Lung microvascular endothelial cell (primary cell): Measurements from ENCODE around the gene ZKSCAN7. TPM values are rescaled to one million over a fixed set of nuclear protein-coding genes. Genes with fewer than 3 reads are reported as not detected.
"Not testable (repeated sequence)": the region's sequence is repeated elsewhere in the genome, so short reads cannot be mapped to it uniquely, and the experiment has no call there.

Source experiments
- DNase-seq, 2 donors: peaks; one replicate each; pipeline versions ENCODE4 v3.0.0 to v3.0.0-alpha.2; 2010; ENCODE audit warnings: low read depth in 2 of 2
- total RNA-seq: library from RNA; depleted of rRNA; stranded (reverse); fragments of >200 nt; gene quantifications from 2 replicates; pipeline ENCODE4 v1.2.1, GENCODE V29; 2014

ZKSCAN7 gene
- 0.87 and 1.2 TPM in 2 replicates for total RNA-seq

- DNase-seq, result peak; percentile 37 to 45
Observed at GRCh38 chr3:44554626-44555592, at the start of gene ZKSCAN7. Gene ZKSCAN7, plus strand, starts transcription at chr3:44555193. Its CDS starts 1,855 bp downstream, at chr3:44557048.

- DNase-seq, result no peak
Observed at GRCh38 chr3:44506556-44506955, 48.4 kb upstream of the ZKSCAN7 start.

GRCh38 chr3:44506961-44507360 lies 48.0 kb upstream of the ZKSCAN7 start:
- DNase-seq, result no peak

- DNase-seq, result peak; percentile 5 to 8
Observed at GRCh38 chr3:44509393-44509921, 45.5 kb upstream of the ZKSCAN7 start.

GRCh38 chr3:44510000-44510368 lies 45.0 kb upstream of the ZKSCAN7 start:
- DNase-seq, result peak; percentile 11 to 28

GRCh38 chr3:44511238-44511566 lies 43.8 kb upstream of the ZKSCAN7 start:
- peak in 1 of 2 donors; percentile 8 for DNase-seq

GRCh38 chr3:44513513-44513912 lies 41.5 kb upstream of the ZKSCAN7 start:
- DNase-seq, result no peak

- no peak for DNase-seq
Observed at GRCh38 chr3:44516230-44516629, 38.8 kb upstream of the ZKSCAN7 start.

- no peak for DNase-seq
Observed at GRCh38 chr3:44518782-44519156, 36.2 kb upstream of the ZKSCAN7 start.

- DNase-seq, result no peak
Observed at GRCh38 chr3:44521721-44522120, 33.3 kb upstream of the ZKSCAN7 start.

- no peak for DNase-seq
Observed at GRCh38 chr3:44522494-44522933, 32.5 kb upstream of the ZKSCAN7 start.

GRCh38 chr3:44525060-44525459 lies 29.9 kb upstream of the ZKSCAN7 start:
- DNase-seq, result no peak

- DNase-seq, result peak; percentile 28 to 39
Observed at GRCh38 chr3:44529927-44530326, 25.1 kb upstream of the ZKSCAN7 start.

- DNase-seq, result no peak
Observed at GRCh38 chr3:44530911-44531310, 24.1 kb upstream of the ZKSCAN7 start.

GRCh38 chr3:44534659-44535058 lies 20.3 kb upstream of the ZKSCAN7 start:
- not testable (repeated sequence) for DNase-seq

- no peak for DNase-seq
Observed at GRCh38 chr3:44535364-44535763, 19.6 kb upstream of the ZKSCAN7 start.

- DNase-seq, result not testable (repeated sequence)
Observed at GRCh38 chr3:44544811-44545210, 10.2 kb upstream of the ZKSCAN7 start.

- DNase-seq, result peak in 1 of 2 donors; percentile 11
Observed at GRCh38 chr3:44555723-44556122, 730 bp downstream of the ZKSCAN7 start.

- DNase-seq, result no peak
Observed at GRCh38 chr3:44557074-44557473, 2.1 kb downstream of the ZKSCAN7 start.

GRCh38 chr3:44561076-44561475 lies 6.1 kb downstream of the ZKSCAN7 start:
- DNase-seq, result peak in 1 of 2 donors; percentile 49

GRCh38 chr3:44562147-44562546 lies 7.2 kb downstream of the ZKSCAN7 start:
- DNase-seq, result no peak

GRCh38 chr3:44568561-44568960 lies 13.6 kb downstream of the ZKSCAN7 start:
- DNase-seq, result peak in 1 of 2 donors; percentile 17

GRCh38 chr3:44571024-44571423 lies 16.0 kb downstream of the ZKSCAN7 start:
- DNase-seq, result no peak
